GM18526 (cell line): Measurements from ENCODE around the gene GBF1.

ENCODE experiments used
- POLR2A ChIP-seq: IDR thresholded peaks from 3 replicates; pipeline ENCODE4 v1.6.1; 2011; ENCODE audit not compliant: insufficient read length; ENCODE audit errors: extremely low read depth

Gene GBF1

GRCh38 chr10:102408728-102409603 lies 163.6 kb downstream of the GBF1 start:
- no peak for TF ChIP-seq POLR2A

DNA sequence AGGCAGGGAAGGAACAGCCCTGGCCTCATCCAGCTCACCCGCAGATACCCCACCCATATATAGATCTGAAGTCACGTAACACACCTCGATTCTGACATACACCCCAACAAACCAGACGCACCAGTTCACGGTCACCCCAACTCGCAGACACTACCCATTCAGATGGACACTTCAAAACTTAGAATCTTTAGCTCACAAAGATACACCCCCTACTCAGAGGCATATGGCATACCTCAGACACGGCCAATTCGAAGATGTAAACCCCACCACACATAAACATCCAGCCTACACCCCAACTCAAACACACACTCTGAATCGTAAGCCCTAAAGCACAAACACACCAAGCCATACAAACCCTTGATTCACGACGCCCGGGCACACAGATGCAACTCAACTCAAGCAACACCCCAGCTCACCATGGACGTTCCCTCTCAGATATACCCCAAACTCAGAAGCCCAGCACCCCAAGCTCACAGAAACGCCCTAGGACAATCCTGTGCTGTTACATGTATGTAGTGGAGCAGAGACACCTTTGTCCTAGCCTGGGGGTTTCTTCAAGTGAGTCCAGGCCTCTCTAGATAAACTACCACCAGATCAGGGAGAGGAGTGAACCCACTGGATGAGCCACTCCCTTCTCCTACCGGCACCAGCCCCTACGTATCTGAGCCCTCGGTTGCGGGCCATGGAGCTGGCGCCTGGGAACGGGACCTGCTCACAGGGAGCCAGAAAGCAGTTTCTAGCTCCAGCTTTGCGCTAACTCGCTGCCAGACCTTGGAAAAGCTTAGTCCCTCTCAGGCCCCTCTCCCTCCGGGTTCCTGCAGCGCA lies 164.5 kb downstream of the GBF1 start:
- no peak for TF ChIP-seq POLR2A

DNA sequence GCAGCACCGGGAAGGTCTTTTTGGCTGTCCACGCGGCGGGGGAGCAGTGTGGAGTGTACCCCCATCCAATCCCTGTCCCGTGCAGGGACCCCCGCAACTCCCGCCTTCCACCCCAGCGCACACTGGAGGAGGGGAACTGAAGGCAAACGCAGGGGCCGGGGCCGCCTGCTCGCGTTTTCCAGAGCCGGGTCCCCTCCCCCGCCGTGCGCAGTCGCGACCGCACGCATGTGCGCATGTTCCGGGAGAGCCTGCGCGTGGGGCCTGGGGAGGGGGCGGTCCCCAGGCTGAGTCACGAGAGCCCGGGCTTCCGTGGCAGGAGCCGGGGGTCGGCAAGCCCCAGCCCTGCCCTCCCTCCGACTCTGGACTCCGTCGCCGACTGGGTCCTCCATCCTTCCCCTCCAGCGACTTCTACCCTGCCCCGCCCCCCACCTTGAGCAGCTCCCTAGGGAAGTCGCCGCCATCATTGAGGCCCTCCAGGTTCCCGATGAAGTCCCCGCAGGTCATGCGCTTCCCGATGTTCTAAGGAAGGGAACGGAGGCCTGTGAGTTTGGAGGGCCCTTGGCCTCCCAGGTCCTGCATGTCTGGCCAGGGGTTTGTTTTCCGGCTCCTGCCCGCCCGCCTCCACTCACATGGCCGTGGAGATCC lies 165.2 kb downstream of the GBF1 start:
- no peak for TF ChIP-seq POLR2A

DNA sequence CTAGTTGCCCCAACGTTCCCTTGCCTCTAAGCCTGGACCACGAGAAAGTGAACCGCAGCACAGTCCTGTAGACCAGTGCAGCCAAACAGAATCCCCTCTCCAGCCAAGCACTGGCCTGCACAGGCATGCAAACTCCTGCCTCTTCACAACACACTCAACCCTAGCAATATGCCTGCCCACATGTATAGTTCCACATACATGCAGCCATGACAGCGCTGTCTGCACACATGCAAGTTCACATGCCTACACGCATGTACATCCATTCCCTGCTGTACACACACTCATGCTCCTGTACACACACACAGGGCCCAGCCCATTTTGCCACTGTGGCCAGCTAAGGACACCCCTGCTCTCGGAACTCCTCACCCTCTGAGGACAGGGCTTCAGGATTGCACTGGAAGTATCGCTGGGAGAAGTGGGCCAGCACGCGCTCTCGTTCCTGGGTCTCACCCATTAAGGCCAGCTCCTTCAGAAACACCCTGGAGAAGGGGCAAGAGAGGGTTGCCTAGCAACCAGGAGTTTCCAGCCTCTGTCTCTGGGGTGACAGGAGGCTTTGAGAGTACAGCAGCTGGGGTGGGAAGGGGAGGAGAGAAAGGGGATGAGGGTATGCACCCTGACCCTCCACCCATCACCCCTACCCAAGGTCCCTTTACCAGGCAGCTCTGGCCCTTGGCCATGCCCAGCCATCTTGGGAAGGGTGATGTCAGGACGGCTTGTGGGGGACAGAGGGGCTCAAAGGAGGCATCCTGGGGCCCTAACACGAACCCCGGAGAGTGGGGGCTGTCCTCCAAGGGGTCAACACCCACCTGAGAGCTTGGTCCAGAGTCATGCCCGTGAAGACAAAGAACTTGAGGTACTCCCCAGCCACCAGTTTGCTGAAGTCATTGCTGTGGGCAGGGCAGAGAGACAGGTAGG lies 166.3 kb downstream of the GBF1 start:
- no peak for TF ChIP-seq POLR2A

GRCh38 chr10:102412293-102412692 lies 167.0 kb downstream of the GBF1 start:
- no peak for TF ChIP-seq POLR2A

GRCh38 chr10:102413053-102413705 lies 167.8 kb downstream of the GBF1 start:
- TF ChIP-seq POLR2A: no peak

GRCh38 chr10:102413806-102414561 lies 168.7 kb downstream of the GBF1 start:
- TF ChIP-seq POLR2A: no peak

GRCh38 chr10:102414749-102415148 lies 169.4 kb downstream of the GBF1 start:
- no peak for TF ChIP-seq POLR2A

DNA sequence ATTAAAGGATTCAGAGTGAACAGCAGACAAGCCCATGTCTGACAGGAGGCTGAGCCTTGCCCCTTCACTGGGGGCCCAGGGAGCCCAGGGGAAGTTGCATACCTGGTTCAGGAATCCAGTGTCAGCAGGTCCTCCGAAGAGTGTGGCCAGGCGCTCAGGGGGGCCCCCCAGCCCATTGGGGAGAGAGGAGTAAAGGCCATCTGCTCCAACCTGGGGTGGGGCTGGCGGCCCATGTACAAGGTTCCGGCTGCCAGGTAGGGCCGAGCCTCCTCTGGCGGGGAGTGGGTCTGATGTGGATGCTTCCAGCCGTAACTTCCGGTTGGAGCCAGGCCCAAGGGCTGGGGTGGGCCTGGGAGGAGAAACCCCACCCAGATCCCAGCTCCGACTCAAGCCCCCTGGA lies 171.0 kb downstream of the GBF1 start:
- no peak for TF ChIP-seq POLR2A

- TF ChIP-seq POLR2A: no peak
Observed at GRCh38 chr10:102416695-102417094, 171.4 kb downstream of the GBF1 start.

- TF ChIP-seq POLR2A: no peak
Observed at GRCh38 chr10:102418622-102419268, 173.4 kb downstream of the GBF1 start, which contains the start of gene PSD. Gene PSD (minus strand): TSS chr10:102418785. CDS start chr10:102417038, 1,747 bp downstream.

DNA sequence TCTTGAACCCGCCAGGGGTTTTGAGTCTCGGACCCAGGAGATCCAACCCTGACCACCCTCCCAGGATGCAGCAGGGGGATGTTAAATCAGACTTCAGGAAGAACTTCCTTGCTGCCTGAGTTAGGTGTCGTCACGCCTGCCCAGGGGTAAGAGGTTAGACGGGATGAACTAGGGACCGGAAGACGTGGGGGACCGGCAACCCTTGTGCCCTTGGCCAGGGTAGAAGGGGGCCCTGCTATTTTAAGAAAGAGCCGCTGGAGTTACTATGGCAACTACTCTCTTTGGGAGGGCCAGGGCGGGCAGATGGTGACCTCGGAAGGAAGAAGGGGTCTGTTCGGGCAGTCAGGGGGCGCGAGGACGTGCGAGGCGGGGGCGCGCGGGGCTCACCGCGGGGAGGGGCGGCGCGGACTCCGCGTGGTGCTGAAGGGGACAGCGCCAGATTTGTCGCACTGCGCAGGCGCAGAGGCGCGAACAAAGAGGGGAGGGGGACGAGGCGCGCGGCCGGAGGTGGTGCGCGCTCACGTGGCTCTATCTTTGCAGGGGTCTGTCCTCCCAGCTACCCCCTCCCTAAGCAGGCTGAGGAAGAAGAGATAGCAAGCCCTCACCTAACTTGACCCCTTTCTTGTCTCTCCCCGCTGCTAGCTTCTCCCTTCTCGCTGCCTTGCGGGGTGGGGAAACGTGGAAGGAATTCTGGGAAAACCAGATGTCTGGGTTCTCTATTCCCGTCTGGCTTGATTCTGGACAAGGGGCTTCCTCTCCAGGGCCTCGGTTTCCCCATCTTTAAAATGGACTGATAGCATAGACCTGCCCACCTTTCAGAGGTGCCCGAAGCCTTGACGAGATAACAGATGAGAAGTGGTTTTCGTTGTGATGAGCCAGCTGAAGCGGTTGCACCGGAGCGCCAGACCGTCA lies 174.2 kb downstream of the GBF1 start:
- TF ChIP-seq POLR2A: no peak
